Midbrain (tissue), 1 donor: ENCODE measurements around the gene POLN.

ENCODE experiments used
- DNase-seq: peaks from one replicate; lab custom pipeline; 2025; lab: John Stamatoyannopoulos, UW

The POLN gene

DNA sequence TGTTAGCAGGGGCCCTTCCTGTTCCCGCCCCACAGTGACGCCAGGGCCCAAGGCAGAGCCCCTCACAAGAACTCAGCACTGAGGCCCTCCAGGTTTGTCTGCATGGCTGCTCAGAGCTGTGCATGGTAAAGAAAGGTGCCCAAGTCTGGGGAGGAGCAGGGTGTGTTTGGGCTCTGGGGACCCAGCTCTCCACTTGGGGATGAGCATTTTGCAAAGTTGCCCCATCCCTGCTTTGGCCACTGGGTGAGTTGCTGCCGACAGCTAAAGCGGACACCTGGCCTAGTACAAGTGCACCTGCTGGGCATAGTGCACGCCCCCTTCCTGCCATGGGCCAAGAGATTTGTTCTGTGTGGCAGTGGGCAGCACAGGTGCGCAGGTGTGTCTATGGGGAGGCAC, 22.0 kb upstream of the POLN start:
- no peak for DNase-seq

DNA sequence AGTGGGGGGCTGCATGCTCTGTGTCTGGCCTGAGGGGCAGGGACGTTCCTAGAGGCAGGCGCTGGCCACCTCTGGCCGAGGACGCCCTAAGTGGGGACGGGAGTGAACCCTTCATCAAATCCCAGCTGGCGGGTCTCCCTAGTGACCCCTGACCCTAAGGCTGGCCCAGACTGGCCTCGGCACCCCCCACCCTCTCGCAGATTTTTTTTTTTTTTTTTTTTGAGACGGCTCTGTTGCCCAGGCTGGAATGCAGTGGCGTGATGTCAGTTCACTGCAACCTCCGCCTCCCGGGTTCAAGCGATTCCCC, 21.0 kb upstream of the POLN start:
- DNase-seq, result no peak

DNA sequence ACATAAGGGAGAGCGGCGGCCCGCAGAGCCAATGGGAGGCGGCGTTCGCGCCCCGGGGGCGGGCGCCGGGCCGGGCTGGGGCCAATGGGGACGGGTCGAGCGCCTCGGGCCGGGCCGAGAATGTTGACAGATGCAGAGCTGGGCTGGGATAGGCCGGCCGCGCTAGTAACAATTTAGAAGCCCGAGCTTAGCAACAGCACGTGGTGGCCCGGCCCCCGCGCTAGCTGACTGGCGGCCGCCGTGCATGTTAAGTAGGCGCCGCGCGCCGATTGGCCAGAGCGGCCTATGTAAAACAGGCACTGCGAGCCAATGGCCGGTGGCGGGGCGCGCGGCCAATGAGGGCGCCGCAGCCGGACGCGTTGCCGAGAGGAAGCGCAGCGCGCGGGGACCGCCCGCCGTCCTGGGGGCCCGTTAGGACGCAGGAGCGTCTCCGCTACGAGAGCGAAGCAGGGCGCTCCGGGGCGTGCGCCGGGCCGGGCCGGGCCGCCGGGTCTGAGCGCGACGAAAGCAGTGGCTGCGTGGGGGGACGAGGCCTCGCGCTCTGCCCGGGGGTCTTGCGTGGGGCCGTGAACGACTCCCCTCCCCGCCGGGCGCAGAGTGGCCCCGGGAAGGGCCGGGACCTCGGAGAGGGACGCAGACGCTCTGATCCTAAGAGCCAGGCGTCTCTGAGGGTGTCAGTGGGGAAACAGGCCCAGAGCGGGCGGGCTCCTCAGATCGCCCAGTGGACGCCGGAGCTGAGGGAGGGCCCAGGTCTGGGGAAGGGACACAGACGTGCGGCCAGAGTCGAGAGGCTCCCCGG, 20.4 kb upstream of the POLN start:
- DNase-seq, result peak; percentile 99

DNA sequence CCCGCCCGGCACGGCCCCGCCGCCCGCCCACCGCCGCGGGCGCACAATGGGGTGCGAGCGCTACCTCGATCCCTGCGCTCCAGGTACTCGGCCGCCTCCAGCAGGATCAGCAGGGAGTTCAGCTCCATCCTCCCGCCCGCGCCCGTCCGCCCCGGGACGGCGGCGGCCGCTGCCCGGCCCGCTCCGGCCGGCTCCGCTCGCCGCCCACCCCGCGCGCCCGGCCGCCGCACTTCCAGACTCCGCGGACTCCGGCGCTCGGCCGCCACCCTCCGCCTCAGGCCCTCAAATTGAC, 19.9 kb upstream of the POLN start, which contains the start of gene MXD4:
Gene MXD4 (minus strand): TSS at position 257 of the 292 bp plus-strand sequence. CDS start 129 bp downstream, at position 128.
- no peak for DNase-seq

- DNase-seq, result peak; percentile 24
These were observed 19.4 kb upstream of the POLN start for GRCh38 chr4:2261110-2261852.

DNA sequence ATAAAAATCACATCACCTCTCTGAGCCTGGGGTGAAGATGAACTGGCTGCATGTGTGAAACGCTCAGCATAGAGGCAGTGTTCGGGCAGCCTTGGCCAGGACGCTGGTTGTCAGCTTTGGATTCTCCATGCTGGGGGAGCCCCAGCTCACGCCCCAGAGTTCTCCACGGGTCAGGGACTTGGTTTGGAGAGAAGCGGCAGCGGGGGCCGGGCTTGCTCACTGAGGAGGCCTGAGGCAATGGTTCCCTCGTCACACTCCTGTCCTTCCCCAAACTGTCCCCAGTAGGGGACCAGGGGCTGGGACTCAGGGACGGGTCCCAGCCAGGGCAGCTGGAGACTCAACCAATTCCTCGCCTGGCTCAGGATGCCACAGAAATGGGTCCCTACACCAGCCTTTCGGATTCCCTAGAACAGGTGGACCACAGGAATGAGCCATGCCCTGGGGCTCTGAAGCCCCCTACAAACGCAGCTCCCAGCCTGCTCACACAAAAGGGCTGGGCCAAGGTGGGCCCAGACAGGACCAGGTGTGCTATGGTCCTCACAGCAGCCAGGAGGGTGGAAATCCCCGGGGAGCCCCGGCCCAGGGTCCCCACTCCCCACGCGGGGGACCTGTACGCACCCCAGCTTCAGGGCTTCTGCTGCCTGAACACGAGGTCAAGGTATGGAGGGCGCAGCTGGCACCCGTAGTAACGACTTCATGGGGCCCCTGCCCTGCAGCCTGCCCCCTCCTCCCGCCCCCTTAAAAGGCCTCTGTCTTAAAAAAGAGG, 18.6 kb upstream of the POLN start:
- DNase-seq, result no peak

DNA sequence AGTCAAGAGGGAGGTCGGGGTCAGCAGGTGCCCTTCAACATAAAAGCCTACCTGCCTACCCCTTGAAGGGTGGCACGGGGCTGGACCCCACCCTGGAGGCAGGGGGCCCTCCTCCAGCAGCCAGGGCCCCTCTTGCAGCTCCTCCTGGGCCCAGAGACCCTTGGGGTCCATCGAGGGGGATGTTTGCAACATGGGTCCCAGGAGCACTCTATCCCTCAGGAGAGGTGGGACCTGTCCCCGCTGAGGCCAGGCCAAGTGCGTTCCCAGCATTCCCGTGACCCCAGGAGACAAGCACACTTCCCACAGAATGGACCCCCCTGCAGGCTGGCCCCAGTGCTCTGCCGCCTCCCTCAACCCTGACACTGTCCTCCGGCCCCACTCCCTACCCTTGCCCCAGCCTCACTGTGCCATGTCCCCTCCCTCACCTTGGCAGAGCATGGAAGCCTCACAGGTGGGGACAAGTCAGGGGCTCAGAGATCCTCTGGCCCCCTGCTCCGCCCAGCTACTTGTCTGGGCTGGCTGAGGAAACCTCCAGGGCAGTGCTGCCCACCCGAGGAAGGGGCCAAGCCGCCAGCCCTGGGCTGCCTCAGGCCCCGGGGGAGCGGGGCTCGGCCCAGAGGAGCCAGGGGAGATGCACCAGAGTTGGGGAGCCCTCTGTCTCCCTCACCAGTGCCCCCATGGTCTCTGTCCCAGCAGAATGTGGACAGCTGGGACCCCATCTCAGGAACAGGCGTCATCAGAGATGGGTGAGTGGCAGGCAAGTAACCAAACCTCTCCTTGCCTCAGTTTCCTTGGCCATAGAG, 17.8 kb upstream of the POLN start:
- no peak for DNase-seq

GRCh38 chr4:2259036-2259540, 17.2 kb upstream of the POLN start:
- no peak for DNase-seq

- DNase-seq, result no peak
These were observed 16.4 kb upstream of the POLN start for GRCh38 chr4:2258091-2259035.

DNA sequence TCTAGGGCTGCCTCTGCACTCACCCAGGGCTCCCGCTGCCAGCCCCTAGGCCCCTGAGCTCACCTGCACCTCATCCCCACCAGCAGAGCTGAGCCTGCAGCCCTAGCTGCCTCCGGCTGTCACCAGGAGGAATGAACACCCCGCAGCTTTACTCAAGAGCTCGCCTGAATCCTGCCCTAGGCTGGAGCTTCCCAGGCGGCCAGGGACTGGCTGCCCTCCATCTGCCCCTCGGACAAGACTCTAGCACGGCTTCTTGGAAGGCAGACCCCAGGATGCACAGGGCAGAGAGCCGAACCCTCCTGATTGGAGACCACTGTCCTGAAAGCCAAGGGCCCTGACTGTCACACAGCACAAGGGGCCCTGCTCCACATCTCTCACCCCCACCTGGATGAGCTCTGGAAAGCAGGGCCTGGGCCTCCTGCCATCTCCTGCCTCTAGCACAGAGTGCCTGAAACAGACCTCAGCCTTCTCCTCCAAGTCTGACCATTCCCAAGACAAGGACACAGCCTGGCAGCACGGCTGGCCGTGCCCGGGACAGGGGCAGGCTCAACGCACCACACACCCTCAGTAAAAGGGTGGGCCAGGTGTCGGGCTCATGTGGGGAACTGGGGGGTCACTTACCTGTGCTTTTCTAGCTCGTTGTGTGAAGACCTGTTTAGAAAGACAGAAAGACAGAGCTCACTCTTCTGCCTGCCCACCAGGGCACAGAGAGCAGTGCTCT, 15.6 kb upstream of the POLN start:
- DNase-seq, result peak; percentile 12

GRCh38 chr4:2256781-2257191, 14.9 kb upstream of the POLN start:
- peak; percentile 22 for DNase-seq

GRCh38 chr4:2256156-2256731, 14.3 kb upstream of the POLN start:
- DNase-seq, result no peak

DNA sequence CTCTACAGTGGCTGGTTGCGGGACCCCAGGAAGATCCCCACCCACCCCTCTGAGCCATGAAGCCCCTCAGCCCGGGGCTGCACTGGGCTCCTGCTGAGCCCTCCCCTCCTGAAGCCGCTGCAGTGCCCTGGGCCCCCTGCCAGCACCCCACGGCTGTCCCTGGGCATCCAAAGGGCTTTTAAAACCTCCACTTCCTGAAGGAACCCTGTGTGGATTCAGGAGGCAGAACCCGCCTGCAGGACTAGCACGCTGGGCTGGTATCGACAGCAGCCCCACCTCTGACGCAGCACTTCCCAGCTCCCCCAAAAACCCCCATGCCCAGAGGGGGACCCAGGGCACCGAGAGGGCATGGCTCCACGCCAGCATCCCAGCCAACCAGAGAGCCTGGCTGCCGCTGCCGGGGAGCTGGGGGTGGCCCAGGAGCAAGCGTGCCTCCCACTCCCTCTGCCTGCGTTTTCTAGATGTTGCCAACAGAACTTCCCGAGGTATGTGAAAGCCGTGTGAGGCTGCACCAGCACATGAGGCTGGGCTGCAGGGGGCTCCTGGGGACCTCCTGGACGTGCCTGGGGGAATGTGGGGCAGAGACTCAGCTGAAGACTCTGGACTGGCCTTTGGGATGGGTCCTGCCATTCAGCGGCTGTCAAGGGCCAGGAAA, 13.7 kb upstream of the POLN start:
- no peak for DNase-seq

GRCh38 chr4:2254665-2255500, 13.0 kb upstream of the POLN start:
- no peak for DNase-seq

DNA sequence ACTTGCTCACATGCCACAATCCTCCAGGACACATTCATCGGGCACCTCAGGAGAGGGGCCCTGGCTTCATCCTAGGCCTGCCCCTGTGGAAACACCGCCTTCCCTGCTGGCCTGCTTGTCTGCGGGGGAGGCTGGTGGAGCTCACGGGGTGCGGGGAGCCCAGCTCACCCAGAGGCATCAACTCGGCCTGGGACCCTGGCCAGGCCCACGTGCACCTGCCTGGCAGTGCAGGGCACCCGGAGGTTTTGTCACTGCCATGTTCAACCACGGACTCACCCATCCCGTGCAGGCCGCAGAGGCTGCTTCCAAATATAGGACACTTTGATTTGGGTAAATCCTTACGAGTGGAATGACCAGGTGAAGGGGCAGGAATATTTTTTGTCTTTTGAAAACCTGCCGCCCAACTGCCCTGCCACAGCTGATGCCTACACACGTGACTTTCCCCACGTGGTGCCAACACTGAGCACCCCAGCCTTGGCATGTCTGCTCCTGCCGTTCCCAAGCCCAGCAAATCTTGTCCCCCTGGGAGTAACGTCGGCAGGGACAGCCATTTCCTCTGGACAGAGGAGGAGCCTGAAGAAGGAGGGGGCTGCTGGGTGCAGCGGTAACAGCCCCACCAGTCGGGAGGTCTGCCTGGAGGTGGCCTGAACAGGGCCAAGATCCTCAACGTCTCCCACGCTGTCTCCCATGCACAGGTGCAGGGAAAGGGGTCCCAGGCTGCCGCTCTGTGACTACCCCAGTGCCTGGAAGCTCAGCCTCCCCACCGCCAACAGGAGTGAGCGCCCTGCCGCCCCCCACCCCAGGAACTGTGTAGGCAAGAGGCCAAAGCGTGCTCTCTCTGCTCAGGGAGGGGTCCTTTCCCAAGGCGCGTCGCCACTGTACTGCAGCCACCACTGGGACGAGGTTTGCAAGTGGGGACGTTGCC, 11.5 kb upstream of the POLN start:
- DNase-seq, result no peak

DNA sequence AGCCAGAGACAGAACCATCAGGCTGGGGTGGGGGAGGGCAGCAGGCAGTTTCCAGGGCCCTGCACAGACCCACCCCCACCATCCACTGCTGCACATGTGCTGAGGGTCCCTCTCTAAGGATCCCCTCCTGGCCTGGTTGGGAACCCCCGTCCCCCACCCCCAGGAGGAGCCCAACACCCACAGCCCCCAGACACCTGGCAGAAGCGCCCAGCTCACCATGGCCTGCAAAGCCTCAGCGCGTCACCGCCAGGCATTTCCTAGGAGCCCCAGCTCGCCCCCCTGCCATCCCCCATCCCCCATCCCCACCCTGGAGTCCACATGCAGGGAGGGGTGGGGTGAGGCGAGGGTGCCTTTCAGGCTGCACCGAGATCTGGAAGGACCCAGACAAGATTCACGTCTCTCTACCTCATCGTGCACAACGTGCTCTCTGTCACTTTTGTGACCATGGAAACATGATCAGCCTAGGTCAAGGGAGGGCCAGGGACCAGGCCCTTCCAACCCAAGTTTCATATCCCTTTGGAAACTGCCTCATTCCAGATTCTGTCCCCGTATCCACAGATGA, 10.7 kb upstream of the POLN start:
- no peak for DNase-seq
